Sigmoid colon (tissue), 7 donors: ENCODE measurements around the gene FIG4. TPM values are rescaled to one million over a fixed set of nuclear protein-coding genes. Genes with fewer than 3 reads are reported as not detected.
A peak's percentile ranks its signal among the peaks of the same experiment; 100 is the strongest.
"Not testable (repeated sequence)": the region's sequence is repeated elsewhere in the genome, so short reads cannot be mapped to it uniquely, and the experiment has no call there.

Experiments used
- DNase-seq: peaks from one replicate; pipeline ENCODE4 v3.0.0-alpha.2; 2019
- H3K27ac ChIP-seq, 4 donors: fragments of 200-600 bp; sonication (generic); one replicate each; pipeline ENCODE4 v1.5.1; 2016 to 2019; ENCODE audit warnings: mild to moderate bottlenecking in 1 of 4
- H3K27me3 ChIP-seq, 3 donors: fragments of 200-600 bp; sonication (generic); one replicate each; pipeline ENCODE4 v1.5.1; 2019; ENCODE audit warnings: mild to moderate bottlenecking in 1 of 3
- H3K36me3 ChIP-seq, 4 donors: fragments of 200-600 bp; sonication (generic); one replicate each; pipeline ENCODE4 v1.5.1; 2016 to 2019
- H3K4me1 ChIP-seq, 4 donors: fragments of 200-600 bp; sonication (generic); one replicate each; pipeline ENCODE4 v1.5.1; 2017 to 2019
- H3K4me3 ChIP-seq, 4 donors: fragments of 200-600 bp; sonication (generic); one replicate each; pipeline ENCODE4 v1.5.1; 2017 to 2019; ENCODE audit warnings: mild to moderate bottlenecking in 2 of 4, moderate library complexity in 1 of 4
- H3K9me3 ChIP-seq, 4 donors: fragments of 200-600 bp in 3 of 4; sonication (generic) in 3 of 4; one replicate each; pipeline versions ENCODE4 v1.5.1 to v1.6.1; 2013 to 2019
- CTCF ChIP-seq, 4 experiments: fragments of 450-650 bp in 3 of 4; fragments of 200-600 bp in 1 of 4; IDR thresholded peaks; one replicate each; pipeline ENCODE4 v1.5.1; 2016 to 2019; ENCODE audit warnings: antibody characterized with exemption in 4 of 4, mild to moderate bottlenecking in 3 of 4, moderate library complexity in 2 of 4
- EP300 ChIP-seq, 4 donors: sonication (generic); formaldehyde crosslinking; IDR thresholded peaks; one replicate each; pipeline ENCODE4 v1.6.1; 2017; ENCODE audit warnings: antibody characterized with exemption in 4 of 4
- POLR2A ChIP-seq, 2 donors: fragments of 450-650 bp; IDR thresholded peaks; one replicate each; pipeline ENCODE4 v1.6.1; 2016; ENCODE audit warnings: antibody characterized with exemption in 2 of 2, mild to moderate bottlenecking in 2 of 2, moderate library complexity in 2 of 2
- POLR2AphosphoS5 ChIP-seq, 4 donors: sonication (generic); formaldehyde crosslinking; IDR thresholded peaks; one replicate each; pipeline ENCODE4 v1.6.1; 2017; ENCODE audit warnings: antibody characterized with exemption in 4 of 4
- WGBS, 2 donors: extraction: QIAGEN DNeasy Blood & Tissue Kit; methylation state at CpG; one replicate each; pipeline ENCODE4 v1.1.7; 2013; 5-methylcytosine and 5-hydroxymethylcytosine counted together
- intact Hi-C: fragments of 100-400 bp; cut with DNase I; formaldehyde crosslinking; loops from one replicate; pipeline ENCODE4 v1.15.1; 2023
- polyA plus RNA-seq, 3 donors: library from polyadenylated mRNA; stranded (reverse); fragments of 200-250 nt; gene quantifications; one replicate each; pipeline ENCODE4 v1.2.3, GENCODE V29; 2013
- total RNA-seq, 4 donors: library from RNA; depleted of rRNA; stranded (reverse); fragments of >200 nt; gene quantifications; one replicate each; pipeline ENCODE4 v1.1.0, GENCODE V29; 2016
- donor health status: healthy with polysubstance abuse.
- donor health status: Bipolar disorder and iron deficiency.
- donor health status: healthy.

FIG4 gene
- total and polyA plus RNA-seq, 7 donors = 9.8 to 24.1 (median 11.9) TPM

GRCh38 chr6:109861946-109862345 lies 170.8 kb downstream of the FIG4 start:
- Histone ChIP-seq H3K36me3 (no peaks in the 10 kb centered on the region), H3K27me3 (no peaks in the 10 kb centered on the region), H3K4me1 (no peaks in the 10 kb centered on the region), H3K4me3 (no peak overlapping the region), H3K27ac (no peak overlapping the region), H3K9me3 (peaks cover 0 to 5% (median 0%) of the 10 kb centered on the region in 4 donors)
- intact Hi-C loops = no loop called here
- TF ChIP-seq POLR2AphosphoS5 (IDR thresholded peaks at IDR 0.05) (no peak), EP300 (IDR thresholded peaks at IDR 0.05) (no peak), POLR2A (IDR thresholded peaks at IDR 0.05) (no peak), CTCF (IDR thresholded peaks at IDR 0.05) (no peak)
- DNase-seq = no peak

GRCh38 chr6:109864050-109864449 lies 173.0 kb downstream of the FIG4 start:
- H3K4me1 ChIP-seq = no peaks in the 10 kb centered on the region
- no peak overlapping the region for H3K27ac ChIP-seq
- H3K36me3 ChIP-seq = no peaks in the 10 kb centered on the region
- WGBS, 2 donors = 86 to 95% methylated on average over 2 of the region's 2 CpGs
- no peak for DNase-seq
- intact Hi-C loops = no loop called here
- H3K4me3 ChIP-seq = no peak overlapping the region
- no peaks in the 10 kb centered on the region for H3K27me3 ChIP-seq
- peaks cover 0 to 5% (median 0%) of the 10 kb centered on the region in 4 donors for H3K9me3 ChIP-seq
- TF ChIP-seq CTCF (IDR thresholded peaks at IDR 0.05) (no peak), POLR2A (IDR thresholded peaks at IDR 0.05) (no peak), POLR2AphosphoS5 (IDR thresholded peaks at IDR 0.05) (no peak), EP300 (IDR thresholded peaks at IDR 0.05) (no peak)

- TF ChIP-seq POLR2AphosphoS5 (IDR thresholded peaks at IDR 0.05) (no peak), EP300 (IDR thresholded peaks at IDR 0.05) (no peak)
- intact Hi-C loops = no loop called here
- DNase-seq = no peak
These were observed 174.9 kb downstream of the FIG4 start for GRCh38 chr6:109865968-109866367.

GRCh38 chr6:109867009-109867969 lies 176.2 kb downstream of the FIG4 start:
- H3K9me3 ChIP-seq = peaks cover 0 to 4% (median 0%) of the 10 kb centered on the region in 4 donors
- WGBS, 2 donors = 35 to 40% methylated on average over 7 of the region's 7 CpGs
- H3K36me3 ChIP-seq = no peaks in the 10 kb centered on the region
- TF ChIP-seq CTCF (IDR thresholded peaks at IDR 0.05) (no peak), POLR2A (IDR thresholded peaks at IDR 0.05) (no peak), POLR2AphosphoS5 (IDR thresholded peaks at IDR 0.05) (no peak), EP300 (IDR thresholded peaks at IDR 0.05) (no peak)
- H3K4me1 ChIP-seq = no peaks in the 10 kb centered on the region
- no peak overlapping the region for H3K4me3 ChIP-seq
- H3K27ac ChIP-seq = no peak overlapping the region
- no peaks in the 10 kb centered on the region for H3K27me3 ChIP-seq
- intact Hi-C loops = no loop called here
- peak; percentile 74 for DNase-seq

More at GRCh38 chr6:109865968-109866367, 174.9 kb downstream of the FIG4 start:
- WGBS, 2 donors = 56 to 89% methylated on average over 4 of the region's 4 CpGs
- Histone ChIP-seq H3K36me3 (no peaks in the 10 kb centered on the region), H3K4me1 (no peaks in the 10 kb centered on the region), H3K4me3 (no peak overlapping the region), H3K27ac (no peak overlapping the region), H3K9me3 (peaks cover 0 to 5% (median 0%) of the 10 kb centered on the region in 4 donors), H3K27me3 (no peaks in the 10 kb centered on the region)

- Histone ChIP-seq H3K36me3 (no peaks in the 10 kb centered on the region), H3K9me3 (no peaks in the 10 kb centered on the region), H3K27ac (no peak overlapping the region), H3K4me3 (no peak overlapping the region), H3K27me3 (no peaks in the 10 kb centered on the region), H3K4me1 (no peaks in the 10 kb centered on the region)
- DNase-seq = no peak
- TF ChIP-seq POLR2A (IDR thresholded peaks at IDR 0.05) (no peak), EP300 (IDR thresholded peaks at IDR 0.05) (no peak), POLR2AphosphoS5 (IDR thresholded peaks at IDR 0.05) (no peak), CTCF (IDR thresholded peaks at IDR 0.05) (no peak)
- intact Hi-C loops = no loop called here
- 34 to 36% methylated on average over 2 of the region's 2 CpGs for WGBS, 2 donors
These were observed 176.9 kb downstream of the FIG4 start for GRCh38 chr6:109867970-109868358.

- WGBS, 2 donors = 66 to 68% methylated on average over 5 of the region's 5 CpGs
- DNase-seq = peak; percentile 64
These were observed 178.4 kb downstream of the FIG4 start for GRCh38 chr6:109869398-109870088.

More at GRCh38 chr6:109869398-109870088, 178.4 kb downstream of the FIG4 start:
- H3K27me3 ChIP-seq, H3K4me1 ChIP-seq, H3K27ac ChIP-seq, H3K36me3 ChIP-seq, H3K4me3 ChIP-seq, intact Hi-C loops, H3K9me3 ChIP-seq: not testable (repeated sequence)
